ENCODE results near the gene NAALADL1.

NAALADL1 gene

DNA sequence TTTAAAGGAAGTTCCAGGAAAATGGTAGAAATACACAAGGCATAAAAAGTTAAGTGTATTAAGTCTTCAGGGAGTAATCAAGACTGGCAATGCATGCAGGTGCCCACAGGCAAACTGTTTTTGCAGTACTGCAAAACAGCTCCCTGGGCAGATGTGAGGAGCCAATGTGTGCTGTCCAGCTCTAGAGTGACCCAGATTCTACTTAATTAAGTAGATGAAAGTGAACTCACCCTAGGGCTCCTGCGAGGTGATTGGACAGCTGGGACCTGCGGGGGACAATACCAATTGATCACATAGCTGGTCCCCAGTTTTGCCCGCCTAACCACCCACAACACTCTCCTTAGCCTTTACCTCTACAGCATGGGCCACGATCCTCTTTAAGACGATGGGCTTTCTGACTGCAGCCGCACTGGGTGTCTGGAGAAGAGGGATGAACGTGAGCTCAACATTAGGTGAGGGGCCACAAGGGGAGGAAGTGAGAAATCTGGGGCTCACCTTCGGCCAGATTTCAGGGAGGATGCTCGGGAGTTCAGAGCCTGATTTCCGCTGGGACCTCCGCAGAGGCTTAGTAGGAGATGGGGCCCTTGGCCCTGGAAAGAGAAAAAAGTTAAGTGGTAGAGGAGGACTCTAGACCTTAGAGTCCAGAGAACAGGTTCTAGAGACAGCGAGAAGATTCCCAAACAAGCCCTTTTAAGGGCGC is 24.9 kb upstream of the NAALADL1 start:
- TF ChIP-seq, protein P1, sequence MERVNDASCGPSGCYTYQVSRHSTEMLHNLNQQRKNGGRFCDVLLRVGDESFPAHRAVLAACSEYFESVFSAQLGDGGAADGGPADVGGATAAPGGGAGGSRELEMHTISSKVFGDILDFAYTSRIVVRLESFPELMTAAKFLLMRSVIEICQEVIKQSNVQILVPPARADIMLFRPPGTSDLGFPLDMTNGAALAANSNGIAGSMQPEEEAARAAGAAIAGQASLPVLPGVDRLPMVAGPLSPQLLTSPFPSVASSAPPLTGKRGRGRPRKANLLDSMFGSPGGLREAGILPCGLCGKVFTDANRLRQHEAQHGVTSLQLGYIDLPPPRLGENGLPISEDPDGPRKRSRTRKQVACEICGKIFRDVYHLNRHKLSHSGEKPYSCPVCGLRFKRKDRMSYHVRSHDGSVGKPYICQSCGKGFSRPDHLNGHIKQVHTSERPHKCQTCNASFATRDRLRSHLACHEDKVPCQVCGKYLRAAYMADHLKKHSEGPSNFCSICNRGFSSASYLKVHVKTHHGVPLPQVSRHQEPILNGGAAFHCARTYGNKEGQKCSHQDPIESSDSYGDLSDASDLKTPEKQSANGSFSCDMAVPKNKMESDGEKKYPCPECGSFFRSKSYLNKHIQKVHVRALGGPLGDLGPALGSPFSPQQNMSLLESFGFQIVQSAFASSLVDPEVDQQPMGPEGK (CRISPR knock-in tag; IDR thresholded peaks at IDR 0.05; ENCODE audit: borderline replicate concordance): no peak
- TF ChIP-seq ZFP3 (CRISPR knock-in tag; IDR thresholded peaks at IDR 0.05) (no peak), ARNTL (CRISPR knock-in tag; IDR thresholded peaks at IDR 0.05; ENCODE audit: borderline replicate concordance, low read depth) (no peak), CSDC2 (CRISPR knock-in tag; IDR thresholded peaks at IDR 0.05) (no peak), ISL1 (CRISPR knock-in tag; IDR thresholded peaks at IDR 0.05) (no peak), OSR1 (CRISPR knock-in tag; IDR thresholded peaks at IDR 0.05) (no peak), ZC3H10 (CRISPR knock-in tag; IDR thresholded peaks at IDR 0.05) (no peak), TCF4 (CRISPR knock-in tag; IDR thresholded peaks at IDR 0.05; ENCODE audit: borderline replicate concordance) (no peak), ZNF8 (CRISPR knock-in tag; IDR thresholded peaks at IDR 0.05) (no peak), GLIS3 (CRISPR knock-in tag; IDR thresholded peaks at IDR 0.05) (no peak), RARB (CRISPR knock-in tag; IDR thresholded peaks at IDR 0.05) (no peak), ZFP30 (CRISPR knock-in tag; IDR thresholded peaks at IDR 0.05) (no peak), PPARA (CRISPR knock-in tag; IDR thresholded peaks at IDR 0.05; ENCODE audit: borderline replicate concordance) (no peak), TOX (CRISPR knock-in tag; IDR thresholded peaks at IDR 0.05; ENCODE audit: borderline replicate concordance) (no peak)
- TF ChIP-seq, protein P2, sequence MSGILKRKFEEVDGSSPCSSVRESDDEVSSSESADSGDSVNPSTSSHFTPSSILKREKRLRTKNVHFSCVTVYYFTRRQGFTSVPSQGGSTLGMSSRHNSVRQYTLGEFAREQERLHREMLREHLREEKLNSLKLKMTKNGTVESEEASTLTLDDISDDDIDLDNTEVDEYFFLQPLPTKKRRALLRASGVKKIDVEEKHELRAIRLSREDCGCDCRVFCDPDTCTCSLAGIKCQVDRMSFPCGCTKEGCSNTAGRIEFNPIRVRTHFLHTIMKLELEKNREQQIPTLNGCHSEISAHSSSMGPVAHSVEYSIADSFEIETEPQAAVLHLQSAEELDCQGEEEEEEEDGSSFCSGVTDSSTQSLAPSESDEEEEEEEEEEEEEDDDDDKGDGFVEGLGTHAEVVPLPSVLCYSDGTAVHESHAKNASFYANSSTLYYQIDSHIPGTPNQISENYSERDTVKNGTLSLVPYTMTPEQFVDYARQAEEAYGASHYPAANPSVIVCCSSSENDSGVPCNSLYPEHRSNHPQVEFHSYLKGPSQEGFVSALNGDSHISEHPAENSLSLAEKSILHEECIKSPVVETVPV (CRISPR knock-in tag; IDR thresholded peaks at IDR 0.05): no peak
- TF ChIP-seq, protein P3, sequence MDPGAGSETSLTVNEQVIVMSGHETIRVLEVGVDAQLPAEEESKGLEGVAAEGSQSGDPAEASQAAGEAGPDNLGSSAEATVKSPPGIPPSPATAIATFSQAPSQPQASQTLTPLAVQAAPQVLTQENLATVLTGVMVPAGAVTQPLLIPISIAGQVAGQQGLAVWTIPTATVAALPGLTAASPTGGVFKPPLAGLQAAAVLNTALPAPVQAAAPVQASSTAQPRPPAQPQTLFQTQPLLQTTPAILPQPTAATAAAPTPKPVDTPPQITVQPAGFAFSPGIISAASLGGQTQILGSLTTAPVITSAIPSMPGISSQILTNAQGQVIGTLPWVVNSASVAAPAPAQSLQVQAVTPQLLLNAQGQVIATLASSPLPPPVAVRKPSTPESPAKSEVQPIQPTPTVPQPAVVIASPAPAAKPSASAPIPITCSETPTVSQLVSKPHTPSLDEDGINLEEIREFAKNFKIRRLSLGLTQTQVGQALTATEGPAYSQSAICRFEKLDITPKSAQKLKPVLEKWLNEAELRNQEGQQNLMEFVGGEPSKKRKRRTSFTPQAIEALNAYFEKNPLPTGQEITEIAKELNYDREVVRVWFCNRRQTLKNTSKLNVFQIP (CRISPR knock-in tag; IDR thresholded peaks at IDR 0.05; ENCODE audit: borderline replicate concordance, low read depth): no peak
- no peak; the same call in 1 of the 3 replicates for ATAC-seq

DNA sequence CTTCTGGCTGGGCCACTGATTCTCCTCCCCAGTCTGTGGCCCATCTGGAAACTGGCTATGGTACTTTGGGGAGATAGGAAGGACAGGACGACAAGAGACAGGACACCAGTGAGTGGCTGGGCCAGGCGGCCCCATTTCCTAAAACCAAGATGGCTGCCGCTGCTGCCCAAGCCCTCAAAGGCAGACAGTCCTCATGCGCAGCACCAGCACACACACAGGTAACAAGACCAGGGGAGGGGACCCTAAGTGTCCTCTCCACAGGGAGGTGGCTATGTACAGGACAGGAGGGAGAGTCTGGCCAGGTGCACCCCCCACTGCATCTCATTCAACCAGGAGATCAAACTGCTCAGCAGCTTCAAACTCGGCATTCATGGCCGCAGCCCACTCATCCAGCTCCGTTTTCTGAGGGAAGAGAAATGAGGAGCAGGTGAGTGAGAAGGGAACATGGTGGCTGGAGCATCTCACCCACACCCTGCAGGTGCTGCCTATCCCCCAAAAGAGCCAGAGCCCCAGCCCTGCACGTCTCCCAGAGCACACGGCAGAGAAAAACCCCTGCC is 20.5 kb upstream of the NAALADL1 start:
- TF ChIP-seq ZNF565 (CRISPR knock-in tag; conservative IDR thresholded peaks at IDR 0.05; ENCODE audit: low read depth) (no peak), ZNF8 (CRISPR knock-in tag; IDR thresholded peaks at IDR 0.05) (no peak), TOX (CRISPR knock-in tag; IDR thresholded peaks at IDR 0.05; ENCODE audit: borderline replicate concordance) (no peak), PPARA (CRISPR knock-in tag; IDR thresholded peaks at IDR 0.05; ENCODE audit: borderline replicate concordance) (no peak), ZFP30 (CRISPR knock-in tag; IDR thresholded peaks at IDR 0.05) (no peak), RARB (CRISPR knock-in tag; IDR thresholded peaks at IDR 0.05) (no peak), BACH2 (CRISPR knock-in tag; IDR thresholded peaks at IDR 0.05; ENCODE audit: borderline replicate concordance) (no peak), ZNF70 (CRISPR knock-in tag; IDR thresholded peaks at IDR 0.05) (no peak)
- TF ChIP-seq, protein P4, sequence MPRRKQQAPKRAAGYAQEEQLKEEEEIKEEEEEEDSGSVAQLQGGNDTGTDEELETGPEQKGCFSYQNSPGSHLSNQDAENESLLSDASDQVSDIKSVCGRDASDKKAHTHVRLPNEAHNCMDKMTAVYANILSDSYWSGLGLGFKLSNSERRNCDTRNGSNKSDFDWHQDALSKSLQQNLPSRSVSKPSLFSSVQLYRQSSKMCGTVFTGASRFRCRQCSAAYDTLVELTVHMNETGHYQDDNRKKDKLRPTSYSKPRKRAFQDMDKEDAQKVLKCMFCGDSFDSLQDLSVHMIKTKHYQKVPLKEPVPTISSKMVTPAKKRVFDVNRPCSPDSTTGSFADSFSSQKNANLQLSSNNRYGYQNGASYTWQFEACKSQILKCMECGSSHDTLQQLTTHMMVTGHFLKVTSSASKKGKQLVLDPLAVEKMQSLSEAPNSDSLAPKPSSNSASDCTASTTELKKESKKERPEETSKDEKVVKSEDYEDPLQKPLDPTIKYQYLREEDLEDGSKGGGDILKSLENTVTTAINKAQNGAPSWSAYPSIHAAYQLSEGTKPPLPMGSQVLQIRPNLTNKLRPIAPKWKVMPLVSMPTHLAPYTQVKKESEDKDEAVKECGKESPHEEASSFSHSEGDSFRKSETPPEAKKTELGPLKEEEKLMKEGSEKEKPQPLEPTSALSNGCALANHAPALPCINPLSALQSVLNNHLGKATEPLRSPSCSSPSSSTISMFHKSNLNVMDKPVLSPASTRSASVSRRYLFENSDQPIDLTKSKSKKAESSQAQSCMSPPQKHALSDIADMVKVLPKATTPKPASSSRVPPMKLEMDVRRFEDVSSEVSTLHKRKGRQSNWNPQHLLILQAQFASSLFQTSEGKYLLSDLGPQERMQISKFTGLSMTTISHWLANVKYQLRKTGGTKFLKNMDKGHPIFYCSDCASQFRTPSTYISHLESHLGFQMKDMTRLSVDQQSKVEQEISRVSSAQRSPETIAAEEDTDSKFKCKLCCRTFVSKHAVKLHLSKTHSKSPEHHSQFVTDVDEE (CRISPR knock-in tag; IDR thresholded peaks at IDR 0.05): no peak
- TF ChIP-seq, protein P1 (CRISPR knock-in tag; IDR thresholded peaks at IDR 0.05; ENCODE audit: borderline replicate concordance): no peak
- ATAC-seq: no peak
